HG02943 (cell line): ENCODE results near the gene MED13.
A peak's percentile ranks its signal among the peaks of the same experiment; 100 is the strongest.

Experiments
- ATAC-seq: cut with Tn5 transposase; IDR thresholded peaks from one replicate; pipeline ENCODE4 v1.9.1; 2021; ENCODE audit warnings: mild to moderate bottlenecking, low read depth, moderate library complexity; ENCODE audit not compliant: unreplicated experiment

The MED13 gene, protein sequence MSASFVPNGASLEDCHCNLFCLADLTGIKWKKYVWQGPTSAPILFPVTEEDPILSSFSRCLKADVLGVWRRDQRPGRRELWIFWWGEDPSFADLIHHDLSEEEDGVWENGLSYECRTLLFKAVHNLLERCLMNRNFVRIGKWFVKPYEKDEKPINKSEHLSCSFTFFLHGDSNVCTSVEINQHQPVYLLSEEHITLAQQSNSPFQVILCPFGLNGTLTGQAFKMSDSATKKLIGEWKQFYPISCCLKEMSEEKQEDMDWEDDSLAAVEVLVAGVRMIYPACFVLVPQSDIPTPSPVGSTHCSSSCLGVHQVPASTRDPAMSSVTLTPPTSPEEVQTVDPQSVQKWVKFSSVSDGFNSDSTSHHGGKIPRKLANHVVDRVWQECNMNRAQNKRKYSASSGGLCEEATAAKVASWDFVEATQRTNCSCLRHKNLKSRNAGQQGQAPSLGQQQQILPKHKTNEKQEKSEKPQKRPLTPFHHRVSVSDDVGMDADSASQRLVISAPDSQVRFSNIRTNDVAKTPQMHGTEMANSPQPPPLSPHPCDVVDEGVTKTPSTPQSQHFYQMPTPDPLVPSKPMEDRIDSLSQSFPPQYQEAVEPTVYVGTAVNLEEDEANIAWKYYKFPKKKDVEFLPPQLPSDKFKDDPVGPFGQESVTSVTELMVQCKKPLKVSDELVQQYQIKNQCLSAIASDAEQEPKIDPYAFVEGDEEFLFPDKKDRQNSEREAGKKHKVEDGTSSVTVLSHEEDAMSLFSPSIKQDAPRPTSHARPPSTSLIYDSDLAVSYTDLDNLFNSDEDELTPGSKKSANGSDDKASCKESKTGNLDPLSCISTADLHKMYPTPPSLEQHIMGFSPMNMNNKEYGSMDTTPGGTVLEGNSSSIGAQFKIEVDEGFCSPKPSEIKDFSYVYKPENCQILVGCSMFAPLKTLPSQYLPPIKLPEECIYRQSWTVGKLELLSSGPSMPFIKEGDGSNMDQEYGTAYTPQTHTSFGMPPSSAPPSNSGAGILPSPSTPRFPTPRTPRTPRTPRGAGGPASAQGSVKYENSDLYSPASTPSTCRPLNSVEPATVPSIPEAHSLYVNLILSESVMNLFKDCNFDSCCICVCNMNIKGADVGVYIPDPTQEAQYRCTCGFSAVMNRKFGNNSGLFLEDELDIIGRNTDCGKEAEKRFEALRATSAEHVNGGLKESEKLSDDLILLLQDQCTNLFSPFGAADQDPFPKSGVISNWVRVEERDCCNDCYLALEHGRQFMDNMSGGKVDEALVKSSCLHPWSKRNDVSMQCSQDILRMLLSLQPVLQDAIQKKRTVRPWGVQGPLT (N-terminal part only)

DNA sequence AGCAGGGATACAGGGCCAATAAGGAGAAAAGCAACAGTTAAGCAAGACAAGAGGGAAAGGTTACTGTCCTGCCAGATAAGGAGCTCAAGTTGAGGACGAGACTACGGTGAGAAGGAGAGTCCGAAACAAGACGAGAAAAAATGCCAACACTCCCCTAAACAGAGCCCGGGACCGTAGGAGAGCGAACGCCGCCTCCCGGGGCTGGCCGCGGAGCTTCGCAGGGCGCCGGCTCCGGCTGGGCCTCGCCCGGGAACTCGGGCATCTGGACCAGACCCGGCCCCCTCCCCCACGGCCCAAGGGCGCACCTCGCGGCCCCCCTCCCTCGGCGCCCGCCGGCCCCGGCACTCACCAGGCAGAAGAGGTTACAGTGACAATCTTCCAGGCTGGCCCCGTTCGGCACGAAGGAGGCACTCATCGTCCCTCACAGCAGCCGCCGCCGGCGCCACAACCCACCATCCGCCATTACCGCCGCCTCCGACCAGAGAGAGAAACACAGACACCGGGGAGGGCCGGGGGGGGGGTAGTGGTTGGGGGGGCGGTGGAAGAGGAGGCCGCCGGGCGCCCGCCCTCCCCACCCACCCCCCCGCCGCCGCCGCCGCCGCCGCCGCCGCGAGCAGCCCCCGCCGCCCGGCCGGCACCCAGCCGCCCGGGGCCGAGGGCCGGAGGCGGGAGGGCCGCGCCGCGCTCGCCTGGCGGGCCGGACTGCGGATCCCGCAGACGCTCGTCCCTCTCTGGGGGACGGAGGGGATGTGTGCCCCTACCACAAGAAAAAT is at the start of gene MED13:
Gene MED13 (minus strand): TSS at position 488 of the 773 bp plus-strand sequence. CDS start 73 bp downstream, at position 415.
- peak; percentile 29 for ATAC-seq

DNA sequence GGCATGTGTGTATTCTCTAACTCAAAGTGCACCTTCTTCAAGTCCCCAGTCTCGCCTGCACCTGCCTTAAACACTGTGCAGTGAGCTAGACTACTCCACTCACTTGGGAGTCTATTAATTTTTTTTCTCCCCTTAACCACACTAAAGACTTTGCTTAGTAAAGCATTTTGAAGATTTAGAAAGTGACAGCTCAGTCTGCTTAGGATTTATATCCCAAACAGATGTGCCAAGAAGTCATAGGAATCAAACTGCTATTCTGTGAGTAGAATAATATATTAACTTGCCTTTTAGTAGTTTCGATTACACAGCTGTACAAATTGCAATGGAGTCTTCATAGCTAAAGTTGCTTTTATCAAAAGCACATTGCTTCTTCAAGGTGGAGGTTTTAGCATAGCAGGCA is 47.2 kb upstream of the MED13 start:
- no peak for ATAC-seq

DNA sequence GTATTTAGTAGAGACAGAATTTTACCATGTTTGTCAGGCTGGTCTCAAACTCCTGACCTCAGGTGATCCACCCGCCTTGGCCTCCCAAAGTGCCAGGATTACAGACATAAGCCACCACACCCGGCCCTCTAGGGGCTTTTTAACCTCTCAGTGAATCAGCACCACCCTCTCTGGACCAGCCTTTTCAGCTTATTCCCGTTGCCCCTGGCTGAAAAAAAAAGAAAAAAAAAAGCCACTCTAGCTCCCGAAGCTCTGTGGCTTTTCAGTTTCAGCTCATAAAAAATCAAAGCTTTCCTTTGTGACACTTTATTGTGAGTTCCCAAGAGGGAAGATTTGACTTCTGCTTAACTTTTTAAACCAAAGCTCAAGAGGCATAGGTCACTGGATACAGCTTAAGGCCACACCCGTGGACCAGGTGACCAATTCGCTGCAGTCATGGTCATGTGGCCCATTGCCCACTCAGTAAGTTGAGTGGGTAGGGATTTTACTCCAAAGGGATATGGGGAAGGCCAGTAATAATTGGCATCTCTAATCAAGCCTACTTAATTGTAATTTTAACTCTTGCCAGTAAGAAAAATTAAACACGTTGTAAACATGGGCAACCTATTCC is 46.6 kb upstream of the MED13 start:
- ATAC-seq, result no peak

DNA sequence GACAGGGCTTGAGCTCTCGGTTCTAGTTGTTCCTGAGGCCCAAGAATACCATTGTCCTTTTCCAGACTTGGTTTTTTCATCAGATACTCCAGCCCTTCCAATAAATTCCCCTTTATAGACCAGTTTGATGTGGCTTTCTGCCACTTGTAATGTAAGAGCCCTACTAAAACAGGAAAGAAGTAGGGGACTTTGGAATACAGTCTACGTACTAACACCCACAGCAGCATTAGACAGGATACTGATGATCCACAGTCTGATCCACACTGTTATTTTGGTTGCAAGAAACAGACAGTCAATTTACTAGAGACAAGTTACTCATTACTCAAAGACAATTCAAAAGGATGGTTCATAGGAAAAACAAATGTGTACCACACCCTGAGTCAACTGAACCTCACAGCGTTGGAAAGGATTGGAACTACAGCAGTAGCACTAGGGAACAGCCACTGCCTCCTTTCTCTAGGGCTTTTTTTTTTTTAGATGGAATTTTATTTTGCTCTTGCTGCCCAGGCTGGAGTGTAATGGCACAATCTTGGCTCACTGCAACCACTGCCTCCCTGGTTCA is 45.9 kb upstream of the MED13 start:
- no peak for ATAC-seq

DNA sequence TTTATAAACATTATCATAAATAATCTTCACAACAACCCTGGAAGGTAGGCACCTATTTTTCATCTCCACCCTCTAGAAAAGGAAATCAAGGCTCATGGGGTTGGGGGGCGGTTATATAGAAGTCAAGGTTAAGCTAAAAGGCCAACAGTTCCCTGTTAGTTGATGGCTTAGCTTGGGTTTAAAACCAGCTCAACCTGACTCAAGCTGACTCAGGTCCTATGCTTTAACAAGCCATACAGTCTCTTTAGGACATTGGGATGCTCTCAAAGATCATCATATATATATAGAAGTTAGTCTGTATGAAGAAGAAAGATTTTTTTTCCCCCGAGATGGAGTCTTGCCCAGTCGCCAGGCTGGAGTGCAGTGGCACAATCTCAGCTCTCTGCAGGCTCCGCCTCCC is 44.8 kb upstream of the MED13 start:
- ATAC-seq, result no peak

DNA sequence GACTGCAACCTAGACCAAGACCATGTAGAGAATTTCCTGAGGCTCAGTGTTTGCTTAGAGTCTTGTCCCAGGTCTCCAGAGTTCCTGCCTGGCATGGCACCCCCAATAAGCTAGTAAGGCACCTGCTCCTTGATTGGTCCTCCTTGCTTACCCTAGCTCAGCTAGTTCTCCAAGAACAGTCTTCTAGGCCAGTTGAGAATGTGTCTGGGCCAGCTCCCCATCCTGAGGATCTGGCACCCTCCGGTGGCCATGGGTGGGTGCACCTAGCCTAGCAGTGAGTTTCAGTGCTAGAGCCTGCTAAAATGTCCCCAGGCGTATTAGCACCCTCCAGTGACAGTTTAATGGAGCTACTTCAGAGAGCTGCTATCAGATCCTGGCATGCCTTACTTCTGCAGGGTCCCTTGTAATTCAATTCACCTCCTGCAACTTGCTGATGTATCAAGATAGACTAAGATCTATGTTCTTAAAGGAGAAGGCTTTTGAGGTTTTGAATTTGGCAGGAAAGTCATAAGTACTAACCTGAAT is 44.4 kb upstream of the MED13 start:
- peak; percentile 98 for ATAC-seq

DNA sequence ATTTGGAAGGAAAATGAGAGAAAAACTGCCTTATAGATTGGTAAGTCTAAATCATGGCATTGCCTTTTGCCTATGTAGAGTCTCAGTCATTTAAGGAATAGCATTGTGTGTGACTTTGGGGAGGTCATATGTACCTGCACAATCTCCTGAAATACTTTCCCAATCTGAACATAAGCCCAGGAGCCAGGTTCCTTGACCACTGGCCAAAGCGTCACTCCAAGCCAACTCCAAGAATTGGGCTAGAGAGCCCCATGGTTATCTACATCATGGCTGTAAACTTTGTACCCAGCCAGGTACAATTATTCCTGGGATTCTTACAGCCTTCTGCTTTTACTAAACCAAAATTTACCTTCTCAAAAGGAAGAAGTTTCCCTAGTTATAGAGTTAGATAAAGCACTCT is 40.8 kb upstream of the MED13 start:
- ATAC-seq, result no peak

DNA sequence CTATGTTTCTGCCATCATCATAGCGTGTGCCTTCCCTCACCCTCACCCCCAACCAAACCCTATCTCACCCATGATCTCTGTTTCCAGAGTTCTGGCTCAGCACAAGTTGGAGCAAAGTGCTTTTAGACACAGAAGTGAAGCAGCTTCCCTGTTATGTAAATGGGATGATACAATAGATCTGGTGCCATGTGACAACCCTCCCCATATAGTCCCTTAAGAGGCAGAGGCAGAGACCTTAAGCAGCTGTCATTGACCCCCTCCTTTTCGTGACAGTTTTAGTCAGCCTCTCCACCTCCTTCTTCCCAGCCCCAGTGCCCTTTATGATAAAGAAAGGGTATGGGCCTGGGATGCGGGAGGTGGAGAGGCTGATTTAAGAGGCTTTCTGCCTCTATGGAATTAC is 40.3 kb upstream of the MED13 start:
- no peak for ATAC-seq

DNA sequence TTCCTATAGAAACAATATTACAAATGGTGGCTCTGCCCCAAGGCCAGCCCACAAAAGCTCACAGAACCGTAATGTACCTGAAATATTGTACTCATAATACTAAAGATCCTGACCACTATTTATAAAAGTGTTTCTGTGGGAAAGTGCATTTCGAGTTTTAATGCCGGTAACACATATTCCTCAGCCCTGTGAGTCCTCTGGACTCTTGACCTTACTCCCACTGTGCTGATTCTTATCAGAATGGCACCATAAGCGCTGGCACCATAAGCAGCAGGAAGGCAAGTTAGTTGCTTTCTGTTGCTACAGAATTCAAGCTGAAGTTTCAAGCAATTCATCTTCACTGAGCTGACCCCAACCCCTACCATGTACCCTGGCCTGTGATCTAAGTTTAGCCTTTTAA is 36.4 kb upstream of the MED13 start:
- no peak for ATAC-seq

DNA sequence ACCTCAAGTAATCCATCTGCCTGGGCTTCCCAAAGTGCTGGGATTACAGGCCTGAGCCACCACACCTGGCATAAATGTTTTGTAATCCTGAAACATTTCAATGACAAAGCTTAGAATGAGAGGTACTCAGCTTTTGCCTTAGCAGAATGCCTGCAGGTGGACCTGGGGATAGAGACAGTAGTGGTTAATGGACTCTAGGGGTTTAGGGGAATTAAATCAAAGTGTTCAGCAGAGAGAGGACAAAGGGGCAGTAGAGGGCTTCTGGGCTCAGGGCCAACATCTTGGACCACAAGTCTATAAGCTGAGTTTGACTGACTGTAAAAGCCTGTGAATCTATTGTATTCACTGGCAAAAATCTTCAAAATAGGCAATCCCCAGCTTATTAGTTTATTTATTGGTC is 36.0 kb upstream of the MED13 start:
- no peak for ATAC-seq

DNA sequence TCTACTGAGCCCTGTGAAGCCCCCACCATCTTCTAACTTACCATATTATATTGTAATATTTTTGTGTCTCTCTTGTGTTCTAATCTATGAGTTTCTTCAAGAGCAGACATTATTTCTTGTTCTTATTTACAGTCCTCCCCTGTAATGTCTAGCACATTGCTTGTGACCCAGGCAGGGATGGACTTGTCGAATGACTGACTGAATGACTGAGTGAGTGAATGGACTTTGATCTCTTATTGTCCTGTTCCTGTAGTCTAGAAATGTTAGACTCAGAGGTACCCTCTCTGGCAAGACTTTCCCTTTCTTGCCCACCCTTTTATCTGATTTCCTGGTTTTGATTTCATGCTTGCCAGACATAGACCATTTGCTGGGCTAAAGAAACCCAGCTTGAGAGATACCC is 35.0 kb upstream of the MED13 start:
- ATAC-seq, result no peak

DNA sequence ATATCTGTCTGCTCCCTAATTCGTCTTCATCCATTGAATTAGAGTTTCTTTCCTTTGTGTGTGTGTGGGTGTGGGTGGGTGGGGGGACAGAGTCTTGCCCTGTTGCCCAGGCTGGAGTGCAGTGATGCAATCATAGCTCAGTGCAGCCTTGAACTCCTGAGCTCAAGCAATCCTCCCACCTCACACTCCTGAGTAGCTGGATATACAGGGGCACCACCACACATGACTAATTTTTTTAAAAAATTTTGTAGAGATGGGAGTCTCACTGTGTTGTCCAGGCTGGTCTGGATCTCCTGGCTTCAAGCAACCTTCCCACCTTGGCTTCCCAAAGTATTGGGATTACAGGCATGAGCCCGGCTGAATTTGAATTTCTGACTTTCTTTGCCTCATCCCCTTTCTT is 34.5 kb upstream of the MED13 start:
- no peak for ATAC-seq

DNA sequence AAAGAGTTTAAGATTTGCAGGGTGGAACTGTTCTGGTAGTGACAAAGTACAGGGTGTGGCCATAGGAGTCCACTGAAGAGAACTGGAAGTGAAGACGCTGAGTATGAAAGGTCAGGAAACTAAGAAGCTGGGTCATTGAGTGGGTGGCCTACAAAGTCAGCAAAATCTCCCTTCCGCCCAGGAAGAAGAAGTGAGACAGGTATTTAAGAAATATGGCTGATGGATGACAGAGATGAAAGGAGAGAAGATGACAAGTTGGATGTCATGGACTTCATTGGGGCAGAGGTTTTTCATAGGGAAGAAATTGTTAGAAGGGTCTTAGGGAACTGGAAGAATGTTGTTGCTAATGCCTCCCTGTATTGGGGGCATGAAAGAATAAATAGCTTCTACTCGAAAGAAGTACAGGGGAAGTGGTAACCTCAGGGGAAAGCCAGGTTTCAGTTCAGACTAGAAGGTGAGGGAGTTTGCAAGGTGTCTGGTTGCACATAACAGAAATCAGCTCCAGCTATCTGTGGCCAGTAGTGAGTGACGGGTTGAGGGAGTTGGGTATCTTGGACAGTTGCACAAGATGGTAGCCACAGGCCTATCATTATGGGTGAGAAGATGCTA is 33.6 kb upstream of the MED13 start:
- peak; percentile 83 for ATAC-seq

DNA sequence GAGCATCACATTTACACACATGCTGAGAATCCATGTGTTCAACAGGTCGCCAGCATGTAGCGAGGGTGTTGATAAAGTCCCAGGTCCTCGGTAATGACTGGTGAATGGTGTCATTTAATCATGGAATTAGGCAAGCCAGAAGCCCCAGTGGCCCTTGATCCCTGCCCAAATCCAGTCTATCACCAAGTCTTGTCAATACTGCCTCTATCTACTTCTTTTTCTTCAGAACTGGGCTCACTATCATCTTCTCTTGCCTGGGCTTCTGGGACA is 31.3 kb upstream of the MED13 start:
- no peak for ATAC-seq

DNA sequence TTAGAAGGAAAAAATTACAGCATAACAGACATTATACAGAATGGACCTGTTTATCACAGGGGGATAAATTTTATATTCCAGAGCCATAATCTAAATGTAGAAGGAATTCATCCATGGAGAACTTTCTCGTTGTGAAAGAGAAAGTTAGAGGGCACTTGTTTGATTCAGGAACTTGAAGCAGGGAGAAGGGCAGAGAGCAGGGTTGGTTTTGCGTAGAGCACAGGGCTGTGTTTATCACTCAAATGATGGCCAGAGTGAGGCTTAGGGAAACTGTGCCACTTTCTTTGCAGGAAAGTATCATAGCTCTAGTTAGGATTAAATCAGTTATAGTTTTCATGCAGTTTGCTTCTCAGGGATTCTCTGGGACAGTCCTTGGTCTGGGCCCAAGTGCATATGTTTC is 29.1 kb upstream of the MED13 start:
- ATAC-seq, result no peak

DNA sequence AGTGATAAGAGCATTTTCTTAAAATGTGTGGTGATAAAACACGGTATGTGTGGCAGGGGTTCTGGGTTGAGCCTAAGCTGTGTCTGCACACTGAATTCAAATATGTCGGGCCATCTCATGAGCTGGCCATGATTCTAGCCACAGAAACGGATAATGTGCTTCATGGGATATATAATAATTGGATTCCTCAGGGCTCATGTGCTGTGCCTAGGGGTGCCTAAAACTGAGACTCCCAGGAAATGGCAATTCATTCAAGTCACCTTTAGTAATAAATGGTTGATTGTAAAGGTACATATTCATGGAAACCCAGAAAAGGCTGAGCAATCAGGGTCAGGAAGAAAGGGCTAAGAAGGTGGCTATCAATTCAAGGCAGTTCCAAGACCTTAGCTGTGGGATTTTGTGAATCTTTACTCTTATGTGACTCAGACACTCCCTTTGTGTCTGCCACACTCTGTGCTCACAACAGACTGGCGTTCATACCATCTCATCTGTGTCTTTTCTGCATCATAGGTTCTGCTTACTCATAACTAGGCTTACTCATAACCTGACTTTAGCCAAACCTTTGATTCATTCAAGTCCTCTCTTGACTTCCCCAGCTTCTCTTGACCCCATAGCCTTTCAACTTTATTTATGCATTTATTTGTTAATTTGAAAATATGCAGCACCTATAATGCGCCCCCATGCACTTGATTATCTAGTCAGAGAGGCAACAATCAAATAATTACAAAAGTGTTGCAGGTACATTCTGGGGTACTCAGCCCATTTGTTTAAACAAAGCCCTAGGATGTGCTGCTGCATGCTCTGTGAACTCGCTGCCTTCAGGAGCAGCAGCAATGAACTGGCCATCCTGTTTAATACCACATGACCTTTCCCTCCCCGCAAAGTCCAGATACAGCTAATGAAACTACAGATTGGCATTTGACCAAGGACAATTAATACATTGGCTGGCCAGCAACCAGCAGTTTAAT is 28.4 kb upstream of the MED13 start:
- peak; percentile 87 for ATAC-seq

DNA sequence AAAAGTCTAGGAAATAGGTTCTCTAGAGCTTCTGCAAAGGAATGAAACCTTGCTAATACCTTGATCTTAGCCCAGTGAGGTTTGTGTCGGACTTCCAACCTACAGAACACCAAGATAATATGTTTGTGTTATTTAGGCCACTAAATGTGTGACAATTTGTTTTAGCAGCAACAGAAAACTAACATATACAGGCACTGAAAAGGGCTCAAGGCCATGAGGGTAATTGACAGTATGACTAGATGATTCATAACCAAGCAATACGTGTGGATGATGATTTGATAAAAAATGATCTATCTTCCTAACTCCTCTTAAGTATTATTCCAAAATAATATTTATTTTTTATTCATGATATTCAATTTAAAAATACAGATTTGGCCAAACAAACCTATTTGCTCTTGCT is 27.7 kb upstream of the MED13 start:
- ATAC-seq, result no peak

DNA sequence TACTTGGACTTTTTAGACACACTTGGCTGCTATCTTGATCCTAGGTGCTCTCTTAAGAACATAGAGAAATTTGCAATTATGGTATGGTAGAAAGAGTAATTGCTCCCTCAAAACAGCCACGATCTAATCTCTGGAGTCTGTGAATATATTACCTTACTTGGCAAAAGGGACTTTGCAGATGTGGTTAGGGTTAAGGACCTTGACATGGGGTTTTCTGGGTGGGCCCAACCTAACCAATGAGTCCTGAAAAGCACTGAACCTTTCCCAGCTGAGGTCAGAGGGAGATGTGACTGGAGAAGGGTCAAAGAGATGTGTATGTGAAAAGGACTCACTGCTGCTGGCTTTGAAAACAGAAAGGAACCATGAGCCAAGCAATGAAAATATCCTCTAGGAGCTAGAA is 26.7 kb upstream of the MED13 start:
- no peak for ATAC-seq
